Measurements from ENCODE around the gene OR2W3. TPM values are rescaled to one million over a fixed set of nuclear protein-coding genes. Genes with fewer than 3 reads are reported as not detected.

OR2W3 gene
- total RNA-seq, 4 donors from 2014 or later = 1.5 to 6.9 (median 2.3) TPM

DNA sequence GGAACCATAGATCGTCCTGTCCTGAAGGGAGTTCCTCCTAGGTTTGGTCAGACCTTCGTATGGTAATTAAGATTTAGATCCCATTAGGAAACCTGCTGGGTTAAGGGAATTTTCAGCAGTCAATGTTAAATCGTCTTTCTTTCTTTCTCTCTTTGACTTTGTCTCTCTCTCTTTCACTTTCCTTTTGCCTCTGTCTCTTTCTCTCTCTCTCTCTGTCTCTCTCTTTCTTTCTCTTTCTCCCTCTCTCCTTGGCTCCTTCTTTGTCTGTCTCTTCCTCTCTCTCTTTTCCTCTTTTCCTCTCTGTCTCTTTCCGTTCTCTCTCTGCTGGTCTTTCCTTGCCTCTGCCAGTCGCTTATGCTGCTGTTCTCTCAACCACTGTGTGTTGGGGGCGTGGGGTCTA is 8.7 kb downstream of the OR2W3 start:
- 80 to 90% methylated on average over 6 of the region's 6 CpGs for WGBS, 2 donors
- TF ChIP-seq EP300 (IDR thresholded peaks at IDR 0.05) = no peak
- TF ChIP-seq POLR2A (IDR thresholded peaks at IDR 0.05) = no peak
- TF ChIP-seq, protein P1, sequence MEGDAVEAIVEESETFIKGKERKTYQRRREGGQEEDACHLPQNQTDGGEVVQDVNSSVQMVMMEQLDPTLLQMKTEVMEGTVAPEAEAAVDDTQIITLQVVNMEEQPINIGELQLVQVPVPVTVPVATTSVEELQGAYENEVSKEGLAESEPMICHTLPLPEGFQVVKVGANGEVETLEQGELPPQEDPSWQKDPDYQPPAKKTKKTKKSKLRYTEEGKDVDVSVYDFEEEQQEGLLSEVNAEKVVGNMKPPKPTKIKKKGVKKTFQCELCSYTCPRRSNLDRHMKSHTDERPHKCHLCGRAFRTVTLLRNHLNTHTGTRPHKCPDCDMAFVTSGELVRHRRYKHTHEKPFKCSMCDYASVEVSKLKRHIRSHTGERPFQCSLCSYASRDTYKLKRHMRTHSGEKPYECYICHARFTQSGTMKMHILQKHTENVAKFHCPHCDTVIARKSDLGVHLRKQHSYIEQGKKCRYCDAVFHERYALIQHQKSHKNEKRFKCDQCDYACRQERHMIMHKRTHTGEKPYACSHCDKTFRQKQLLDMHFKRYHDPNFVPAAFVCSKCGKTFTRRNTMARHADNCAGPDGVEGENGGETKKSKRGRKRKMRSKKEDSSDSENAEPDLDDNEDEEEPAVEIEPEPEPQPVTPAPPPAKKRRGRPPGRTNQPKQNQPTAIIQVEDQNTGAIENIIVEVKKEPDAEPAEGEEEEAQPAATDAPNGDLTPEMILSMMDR (IDR thresholded peaks at IDR 0.05) = no peak
- H3K27me3 ChIP-seq = no peaks in the 10 kb centered on the region
- DNase-seq (ENCODE audit: low spot score in 2 of 2) = no peak
- no peaks in the 10 kb centered on the region for H3K36me3 ChIP-seq
- H3K27ac ChIP-seq = no peak overlapping the region
- H3K4me1 ChIP-seq = no peaks in the 10 kb centered on the region
- H3K4me3 ChIP-seq = no peak overlapping the region
- no peaks in the 10 kb centered on the region for H3K9me3 ChIP-seq

DNA sequence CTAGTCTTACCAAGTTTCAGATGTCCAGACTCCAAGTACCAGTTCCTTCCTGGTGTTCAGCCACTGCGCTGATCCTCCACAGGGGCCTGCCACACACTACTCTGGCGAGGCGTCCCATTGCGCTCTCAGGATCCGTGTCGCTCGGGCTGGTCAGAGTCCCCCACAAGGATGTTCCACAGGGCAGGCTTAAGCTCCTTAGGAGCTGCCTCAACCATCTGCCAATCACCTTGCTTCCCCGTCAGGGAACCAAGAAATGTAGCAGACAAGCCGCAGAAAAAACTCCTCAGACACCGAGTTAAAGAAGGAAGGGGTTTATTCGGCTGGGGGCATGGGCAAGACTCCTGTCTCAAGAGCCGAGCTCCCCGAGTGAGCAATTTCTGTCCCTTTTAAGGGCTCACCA is 9.8 kb downstream of the OR2W3 start:
- no peak overlapping the region for H3K4me3 ChIP-seq
- WGBS, 2 donors = 78 to 94% methylated on average over 13 of the region's 13 CpGs

DNA sequence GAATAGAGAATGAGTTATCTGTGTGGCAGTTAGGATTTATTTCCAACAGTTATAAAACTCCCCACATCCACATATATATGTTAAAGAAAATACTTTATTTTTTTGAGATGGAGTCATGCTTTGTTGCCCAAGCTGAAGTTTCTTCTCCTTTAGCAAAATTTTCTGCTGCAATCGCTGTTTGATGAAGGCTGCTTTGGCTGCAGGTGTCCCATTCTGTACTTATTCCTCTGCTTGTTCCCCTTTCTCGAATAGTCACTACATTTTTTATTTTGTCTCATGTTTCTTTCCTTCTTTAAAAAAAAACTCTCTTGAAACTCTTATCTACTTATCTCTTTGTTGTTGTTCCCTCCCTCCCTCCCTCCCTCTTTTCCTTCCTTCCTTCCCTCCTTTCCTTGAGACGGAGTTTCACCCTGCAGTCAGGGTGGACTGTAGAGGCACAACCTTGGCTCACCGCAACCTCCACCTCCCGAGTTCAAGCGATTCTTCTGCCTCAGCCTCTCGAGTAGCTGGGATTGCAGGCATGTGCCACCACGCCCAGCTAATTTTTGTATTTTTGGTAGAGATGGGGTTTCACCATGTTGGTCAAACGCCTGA is 10.6 kb downstream of the OR2W3 start:
- Histone ChIP-seq H3K27me3 (no peaks in the 10 kb centered on the region), H3K27ac (peak overlapping the region in 1 of 4 donors; percentile 60), H3K4me1 (no peaks in the 10 kb centered on the region), H3K9me3 (no peaks in the 10 kb centered on the region), H3K36me3 (no peaks in the 10 kb centered on the region), H3K4me3 (peak overlapping the region in 2 of 4 donors; percentile 27 to 37)
- WGBS, 2 donors = 67 to 81% methylated on average over 9 of the region's 9 CpGs
- no peak for DNase-seq (ENCODE audit: low spot score in 2 of 2)
- TF ChIP-seq POLR2A (IDR thresholded peaks at IDR 0.05) = no peak
- TF ChIP-seq, protein P1 (IDR thresholded peaks at IDR 0.05) = no peak
- TF ChIP-seq EP300 (IDR thresholded peaks at IDR 0.05) = no peak

More for the DNA sequence above, 9.8 kb downstream of the OR2W3 start:
- no peak overlapping the region for H3K27ac ChIP-seq
- no peak for DNase-seq (ENCODE audit: low spot score in 2 of 2)
- H3K4me1 ChIP-seq = no peaks in the 10 kb centered on the region
- no peaks in the 10 kb centered on the region for H3K9me3 ChIP-seq
- H3K36me3 ChIP-seq = no peaks in the 10 kb centered on the region
- no peaks in the 10 kb centered on the region for H3K27me3 ChIP-seq
- TF ChIP-seq POLR2A (IDR thresholded peaks at IDR 0.05) (no peak), EP300 (IDR thresholded peaks at IDR 0.05) (no peak)
- TF ChIP-seq, protein P1 (IDR thresholded peaks at IDR 0.05) = no peak

DNA sequence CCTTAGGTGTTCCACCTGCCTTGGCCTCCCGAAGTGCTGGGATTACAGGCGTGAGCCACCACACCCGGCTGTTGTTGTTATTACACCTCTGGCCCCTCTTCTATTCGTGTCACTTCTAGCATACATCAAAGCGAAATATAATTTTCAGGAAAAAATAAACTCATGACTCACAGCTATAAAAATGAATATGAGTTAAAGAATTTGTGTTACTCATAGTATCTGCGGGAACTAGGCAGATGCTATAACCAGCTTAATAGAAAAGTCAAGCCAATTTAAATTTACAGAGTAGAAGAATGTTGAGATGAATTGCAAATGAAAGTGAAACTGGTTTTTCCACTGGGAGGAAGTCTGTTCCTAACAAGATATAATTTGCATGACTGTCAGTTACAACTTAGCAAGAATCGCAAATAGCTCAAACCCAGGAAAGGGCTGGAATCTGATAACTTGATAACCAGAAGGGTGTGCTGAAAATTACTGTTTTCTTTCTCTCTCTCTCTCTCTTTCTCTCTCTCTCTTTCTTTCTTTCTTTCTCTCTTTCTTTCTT is 11.2 kb downstream of the OR2W3 start:
- Histone ChIP-seq H3K27me3 (no peaks in the 10 kb centered on the region), H3K27ac (peak overlapping the region in 1 of 4 donors; percentile 60), H3K9me3 (no peaks in the 10 kb centered on the region), H3K4me1 (no peaks in the 10 kb centered on the region), H3K4me3 (peak overlapping the region in 3 of 4 donors; percentile 19 to 37 (median 27)), H3K36me3 (no peaks in the 10 kb centered on the region)
- TF ChIP-seq, protein P1 (IDR thresholded peaks at IDR 0.05) = no peak
- TF ChIP-seq POLR2A (IDR thresholded peaks at IDR 0.05) = no peak
- no peak for TF ChIP-seq EP300 (IDR thresholded peaks at IDR 0.05)
- DNase-seq (ENCODE audit: low spot score in 2 of 2) = no peak
- 34 to 57% methylated on average over 7 of the region's 7 CpGs for WGBS, 2 donors

DNA sequence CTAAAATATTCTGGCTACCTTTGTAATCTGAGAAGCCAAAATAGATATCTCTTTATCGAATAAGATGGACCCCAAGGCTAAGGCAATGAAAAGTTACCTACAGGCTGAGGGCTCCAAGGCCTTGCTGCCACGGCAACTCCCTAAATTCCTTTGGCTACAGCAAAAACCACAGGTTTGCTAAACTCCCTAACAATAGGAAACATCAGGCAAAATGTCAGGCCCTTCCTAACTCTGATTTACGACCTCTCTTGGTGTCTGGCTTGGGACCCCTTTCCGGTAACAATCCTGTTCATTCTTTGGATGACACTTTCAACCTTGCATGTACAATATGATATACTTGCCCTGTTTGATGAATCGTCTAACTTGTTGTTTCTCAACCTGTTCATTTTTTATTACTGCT is 13.4 kb downstream of the OR2W3 start:
- 86 to 91% methylated on average over 5 of the region's 5 CpGs for WGBS, 2 donors
- Histone ChIP-seq H3K27me3 (no peaks in the 10 kb centered on the region), H3K4me3 (no peak overlapping the region), H3K4me1 (no peaks in the 10 kb centered on the region), H3K27ac (no peak overlapping the region), H3K36me3 (no peaks in the 10 kb centered on the region), H3K9me3 (no peaks in the 10 kb centered on the region)
- TF ChIP-seq EP300 (IDR thresholded peaks at IDR 0.05) (no peak), POLR2A (IDR thresholded peaks at IDR 0.05) (no peak)
- no peak for DNase-seq (ENCODE audit: low spot score in 2 of 2)

All from tibial nerve (tissue), 4 donors.